Bronchus fibroblast of lung (primary cell): Measurements from ENCODE around the gene TMEM143. TPM values are rescaled to one million over a fixed set of nuclear protein-coding genes. Genes with fewer than 3 reads are reported as not detected.

ENCODE experiments used
- total RNA-seq: library from RNA; depleted of rRNA; stranded (reverse); fragments of >200 nt; gene quantifications from 2 replicates; pipeline ENCODE4 v1.2.3, GENCODE V29; 2015

The TMEM143 gene
- 6.1 and 9.1 TPM in 2 replicates for total RNA-seq

GRCh38 chr19:48363810-48364597 lies at the start of gene TMEM143, which contains the start of gene SYNGR4:
TMEM143 (minus strand) TSS chr19:48363940; CDS start chr19:48363920, 20 bp downstream.
SYNGR4 (plus strand) TSS chr19:48364367; CDS start chr19:48365843, 1,476 bp downstream.

GRCh38 chr19:48393559-48394330 lies 30.0 kb upstream of the TMEM143 start, which contains the start of gene GRIN2D:
GRIN2D (plus strand) TSS chr19:48393668; CDS start chr19:48398393, 4,725 bp downstream.

GRCh38 chr19:48391100-48392005 lies 27.6 kb upstream of the TMEM143 start, which contains the start of gene KDELR1:
KDELR1 (minus strand) TSS chr19:48391551; CDS start chr19:48391358, 193 bp downstream.

GRCh38 chr19:48325265-48325910 lies 38.4 kb downstream of the TMEM143 start, which contains the start of gene EMP3:
EMP3 (plus strand) TSS chr19:48325552; CDS start chr19:48326845, 1,293 bp downstream.

Other genes starting within 250 kb of the TMEM143 start
- gene LIG1, start 193.6 kb downstream of the TMEM143 start, total RNA-seq, result 59.3 and 67.8 TPM in 2 replicates
- 0.59 and 1.2 TPM in 2 replicates for gene ZSWIM9, start 193.3 kb downstream of the TMEM143 start, total RNA-seq
- 15.1 and 16.2 TPM in 2 replicates for gene CARD8, start 108.0 kb downstream of the TMEM143 start, total RNA-seq
- 0.89 and 1.0 TPM in 2 replicates for gene ZNF114, start 93.9 kb downstream of the TMEM143 start, total RNA-seq
- 223 and 252 TPM in 2 replicates for gene EMP3, start 38.4 kb downstream of the TMEM143 start, total RNA-seq
- gene SYNGR4, start 427 bp upstream of the TMEM143 start, total RNA-seq, result not detected in 2 replicates
- gene KDELR1, start 27.6 kb upstream of the TMEM143 start, total RNA-seq, result 128 and 129 TPM in 2 replicates
- 0.15 and 0.34 TPM in 2 replicates for gene GRIN2D, start 29.7 kb upstream of the TMEM143 start, total RNA-seq
- 31.4 and 34.0 TPM in 2 replicates for gene GRWD1, start 82.0 kb upstream of the TMEM143 start, total RNA-seq
- gene KCNJ14, start 91.6 kb upstream of the TMEM143 start, total RNA-seq, result 0.15 and 0.50 TPM in 2 replicates
- gene CYTH2, start 105.4 kb upstream of the TMEM143 start, total RNA-seq, result 40.6 and 47.9 TPM in 2 replicates
- under 0.01 and 0.17 TPM in 2 replicates for gene LMTK3, start 147.9 kb upstream of the TMEM143 start, total RNA-seq
- gene SULT2B1, start 188.2 kb upstream of the TMEM143 start, total RNA-seq, result 0.15 TPM in 1 of 2 replicates, not detected in the other
- not detected in 2 replicates for gene SPACA4, start 242.8 kb upstream of the TMEM143 start, total RNA-seq